Neuronal stem cell (in vitro differentiated cells): Measurements from ENCODE around the gene ERCC6L2.

Experiments used
- DNase-seq: peaks from one replicate; pipeline ENCODE4 v3.0.0-alpha.2; 2013; ENCODE audit warnings: low spot score
- H2AFZ ChIP-seq: one replicate; pipeline ENCODE4 v1.6.1; 2013; ENCODE audit warnings: mild to moderate bottlenecking, low read length, inconsistent platforms
- H2AK5ac ChIP-seq: 2 replicates; pipeline ENCODE4 v1.6.1; 2013; ENCODE audit warnings: low read depth, mild to moderate bottlenecking, inconsistent platforms, low read length, moderate library complexity, mixed read lengths
- H2BK120ac ChIP-seq: 2 replicates; pipeline ENCODE4 v1.6.1; 2013; ENCODE audit warnings: low read depth, mild to moderate bottlenecking, inconsistent platforms, low read length, moderate library complexity, mixed read lengths
- H2BK12ac ChIP-seq: one replicate; pipeline ENCODE4 v1.6.1; 2013; ENCODE audit warnings: low read length, inconsistent platforms
- H2BK15ac ChIP-seq: 2 replicates; pipeline ENCODE4 v1.6.1; 2013; ENCODE audit warnings: mild to moderate bottlenecking, low read length, inconsistent platforms, mixed read lengths
- H2BK5ac ChIP-seq: one replicate; pipeline ENCODE4 v1.6.1; 2013; ENCODE audit warnings: inconsistent platforms, mild to moderate bottlenecking, low read length, moderate library complexity
- H3K14ac ChIP-seq: one replicate; pipeline ENCODE4 v1.6.1; 2013; ENCODE audit warnings: low read length, inconsistent platforms
- H3K18ac ChIP-seq: 2 replicates; pipeline ENCODE4 v1.6.1; 2013; ENCODE audit warnings: low read length, inconsistent platforms
- H3K23ac ChIP-seq: 2 replicates; pipeline ENCODE4 v1.6.1; 2013; ENCODE audit warnings: low read depth, mild to moderate bottlenecking, mixed read lengths, low read length, inconsistent platforms; ENCODE audit not compliant: poor library complexity
- H3K27ac ChIP-seq: replicated peaks from 3 replicates; pipeline ENCODE4 v1.5.1; 2013; ENCODE audit warnings: low read length, inconsistent platforms
- H3K27me3 ChIP-seq, 3 experiments: 2 replicates each; pipeline ENCODE4 v1.6.1; 2013; ENCODE audit warnings: low read length in 3 of 3, mild to moderate bottlenecking in 2 of 3, inconsistent platforms in 1 of 3, low read depth in 1 of 3, mixed read lengths in 1 of 3, moderate library complexity in 1 of 3; ENCODE audit not compliant: control insufficient read depth in 3 of 3, insufficient read depth in 3 of 3
- H3K36me3 ChIP-seq, 2 donors: replicated peaks in 1 of 2; 2 replicates each; pipeline ENCODE4 v1.6.1; 2013; ENCODE audit warnings: low read length in 2 of 2; ENCODE audit not compliant: control insufficient read depth in 2 of 2, insufficient read depth in 2 of 2
- H3K4ac ChIP-seq: 2 replicates; pipeline ENCODE4 v1.6.1; 2013; ENCODE audit warnings: inconsistent platforms, mild to moderate bottlenecking, low read length, moderate library complexity
- H3K4me1 ChIP-seq, 2 donors: 1 replicate in 1 of 2; 2 replicates in 1 of 2; pipeline ENCODE4 v1.6.1; 2013; ENCODE audit warnings: low read length in 2 of 2, low read depth in 1 of 2; ENCODE audit not compliant: control insufficient read depth in 2 of 2, insufficient read depth in 1 of 2
- H3K4me2 ChIP-seq: one replicate; pipeline ENCODE4 v1.6.1; 2013; ENCODE audit warnings: mild to moderate bottlenecking, low read length, inconsistent platforms; ENCODE audit not compliant: insufficient read depth, poor library complexity, severe bottlenecking
- H3K4me3 ChIP-seq, 2 donors: 2 replicates each; pipeline ENCODE4 v1.5.1; 2013; ENCODE audit warnings: low read length in 2 of 2, mild to moderate bottlenecking in 2 of 2, inconsistent platforms in 1 of 2, moderate library complexity in 1 of 2
- H3K79me1 ChIP-seq: one replicate; pipeline ENCODE4 v1.6.1; 2013; ENCODE audit warnings: low read depth, mild to moderate bottlenecking, inconsistent platforms, low read length, moderate library complexity
- H3K9ac ChIP-seq: one replicate; pipeline ENCODE4 v1.6.1; 2013; ENCODE audit warnings: mild to moderate bottlenecking, low read depth, low read length, inconsistent platforms; ENCODE audit not compliant: poor library complexity
- H3K9me3 ChIP-seq, 2 donors: replicated peaks in 1 of 2; 2 replicates each; pipeline versions ENCODE3 to v1.6.1; 2013; ENCODE audit warnings: low read length in 2 of 2, mild to moderate bottlenecking in 2 of 2, inconsistent platforms in 1 of 2, low read depth in 1 of 2, mixed read lengths in 1 of 2, moderate library complexity in 1 of 2; ENCODE audit not compliant: control insufficient read depth in 2 of 2, insufficient read depth in 1 of 2
- H4K8ac ChIP-seq: one replicate; pipeline ENCODE4 v1.6.1; 2013; ENCODE audit warnings: low read depth, mild to moderate bottlenecking, inconsistent platforms, low read length, moderate library complexity
- H4K91ac ChIP-seq: one replicate; pipeline ENCODE4 v1.6.1; 2013; ENCODE audit warnings: low read length, low read depth, mild to moderate bottlenecking, inconsistent platforms; ENCODE audit not compliant: poor library complexity
- WGBS, 2 donors: extraction: QIAGEN DNeasy Blood & Tissue Kit; methylation state at CpG; one replicate each; pipeline ENCODE4 v1.1.7; 2013; ENCODE audit warnings: missing lambda C conversion rate in 2 of 2, mixed read lengths in 1 of 2; ENCODE audit not compliant: insufficient read length in 2 of 2, insufficient replicate concordance in 1 of 2; ENCODE audit errors: extremely low coverage in 2 of 2; 5-methylcytosine and 5-hydroxymethylcytosine counted together

Gene ERCC6L2

GRCh38 chr9:96008502-96009222, 133.2 kb downstream of the ERCC6L2 start:
- no peak for DNase-seq

DNA sequence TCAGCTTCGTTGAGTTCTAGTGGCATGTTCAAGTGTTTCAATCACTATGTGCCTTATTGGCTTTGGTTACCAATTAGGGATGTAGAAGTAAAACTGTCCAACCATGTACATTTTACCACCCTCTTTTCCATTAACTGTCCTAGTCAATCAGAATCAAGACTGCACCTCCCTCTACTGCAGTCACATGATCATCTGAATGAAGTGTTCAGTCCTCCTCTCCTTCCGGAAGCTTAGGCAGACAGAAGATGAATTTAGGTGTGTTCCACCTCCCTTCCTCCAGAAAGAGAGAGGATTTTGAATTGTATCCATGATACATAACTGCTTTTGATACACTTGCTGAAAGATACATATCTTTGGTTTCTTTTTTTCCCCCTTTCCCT, 133.7 kb downstream of the ERCC6L2 start:
- H3K4me1 ChIP-seq: no peaks in the 10 kb centered on the region
- no peak overlapping the region for H3K14ac ChIP-seq
- H2AK5ac ChIP-seq: no peak overlapping the region
- H2AFZ ChIP-seq: no peak overlapping the region
- no peak overlapping the region for H4K8ac ChIP-seq
- H3K27me3 ChIP-seq: no peaks in the 10 kb centered on the region
- H3K9me3 ChIP-seq: peaks cover 2 to 4% of the 10 kb centered on the region in 2 donors
- H3K79me1 ChIP-seq: no peaks in the 10 kb centered on the region
- H3K27ac ChIP-seq: no peak overlapping the region
- no peak overlapping the region for H3K9ac ChIP-seq
- no peak overlapping the region for H2BK5ac ChIP-seq
- H3K18ac ChIP-seq: no peak overlapping the region
- no peak overlapping the region for H3K4me2 ChIP-seq
- no peak overlapping the region for H2BK15ac ChIP-seq
- WGBS, 2 donors: no CpG with 5 or more reads among the region's 2 CpGs
- no peak overlapping the region for H3K4ac ChIP-seq
- H4K91ac ChIP-seq: no peak overlapping the region
- H2BK120ac ChIP-seq: no peak overlapping the region
- H2BK12ac ChIP-seq: no peak overlapping the region
- DNase-seq: no peak
- no peak overlapping the region for H3K23ac ChIP-seq
- H3K4me3 ChIP-seq: no peak overlapping the region
- peaks cover 16 to 96% of the 10 kb centered on the region in 2 donors for H3K36me3 ChIP-seq

More at GRCh38 chr9:96008502-96009222, 133.2 kb downstream of the ERCC6L2 start:
- H4K8ac ChIP-seq: no peak overlapping the region
- H3K27me3 ChIP-seq: no peaks in the 10 kb centered on the region
- H2BK5ac ChIP-seq: no peak overlapping the region
- no peak overlapping the region for H3K27ac ChIP-seq
- H2BK15ac ChIP-seq: no peak overlapping the region
- H3K14ac ChIP-seq: no peak overlapping the region
- no peak overlapping the region for H3K4me3 ChIP-seq
- H3K18ac ChIP-seq: no peak overlapping the region
- H3K79me1 ChIP-seq: no peaks in the 10 kb centered on the region
- no CpG with 5 or more reads among the region's 12 CpGs for WGBS, 2 donors
- H3K4me2 ChIP-seq: no peak overlapping the region
- peaks cover 2 to 4% of the 10 kb centered on the region in 2 donors for H3K9me3 ChIP-seq
- H3K36me3 ChIP-seq: peaks cover 14 to 96% of the 10 kb centered on the region in 2 donors
- H3K23ac ChIP-seq: no peak overlapping the region
- H3K4me1 ChIP-seq: no peaks in the 10 kb centered on the region
- H4K91ac ChIP-seq: no peak overlapping the region
- no peak overlapping the region for H3K9ac ChIP-seq
- H3K4ac ChIP-seq: no peak overlapping the region
- H2AFZ ChIP-seq: no peak overlapping the region
- no peak overlapping the region for H2BK12ac ChIP-seq
- no peak overlapping the region for H2AK5ac ChIP-seq
- no peak overlapping the region for H2BK120ac ChIP-seq

GRCh38 chr9:96009690-96010472, 134.4 kb downstream of the ERCC6L2 start:
- Histone ChIP-seq H2AFZ (no peak overlapping the region), H3K9ac (no peak overlapping the region), H2BK12ac (no peak overlapping the region), H3K4me1 (no peaks in the 10 kb centered on the region), H3K4me2 (no peak overlapping the region), H3K23ac (no peak overlapping the region), H3K4ac (no peak overlapping the region), H3K9me3 (peaks cover 2 to 4% of the 10 kb centered on the region in 2 donors), H3K4me3 (no peak overlapping the region), H2AK5ac (no peak overlapping the region), H2BK5ac (no peak overlapping the region), H3K18ac (no peak overlapping the region), H3K36me3 (peaks cover 16 to 96% of the 10 kb centered on the region in 2 donors), H4K91ac (no peak overlapping the region), H3K14ac (no peak overlapping the region), H3K27ac (no peak overlapping the region), H3K27me3 (no peaks in the 10 kb centered on the region), H2BK15ac (no peak overlapping the region), H2BK120ac (no peak overlapping the region), H3K79me1 (no peaks in the 10 kb centered on the region), H4K8ac (no peak overlapping the region)
- no peak for DNase-seq
- no CpG with 5 or more reads among the region's 4 CpGs for WGBS, 2 donors

DNA sequence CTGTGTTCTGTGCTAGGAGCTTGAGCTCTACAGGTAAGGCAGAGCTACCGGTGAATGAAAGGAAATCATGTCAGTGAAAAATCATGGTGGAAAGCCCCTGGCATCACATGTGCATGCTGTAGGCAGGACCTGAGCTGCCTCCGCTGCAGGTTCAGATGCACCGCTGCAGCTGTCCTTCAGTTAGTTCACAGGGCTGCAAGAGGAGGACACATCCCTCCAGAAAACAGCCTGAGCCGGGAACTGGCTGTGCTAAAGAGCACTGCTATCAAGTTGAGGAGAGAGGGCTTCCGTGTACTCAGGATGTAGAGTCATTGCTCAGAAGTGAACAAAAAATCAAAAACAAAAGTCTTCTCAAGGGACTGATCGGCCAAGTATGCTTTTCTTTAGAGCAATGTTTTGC, 138.6 kb downstream of the ERCC6L2 start:
- Histone ChIP-seq H3K4me3 (no peak overlapping the region), H3K23ac (no peak overlapping the region), H3K14ac (no peak overlapping the region), H3K9ac (no peak overlapping the region), H2BK120ac (no peak overlapping the region), H3K79me1 (no peaks in the 10 kb centered on the region), H2AFZ (no peak overlapping the region), H3K27ac (no peak overlapping the region), H2BK5ac (no peak overlapping the region), H3K36me3 (peaks cover 7 to 76% of the 10 kb centered on the region in 2 donors), H4K8ac (no peak overlapping the region), H2BK12ac (no peak overlapping the region), H3K4ac (no peak overlapping the region), H3K4me2 (no peak overlapping the region), H4K91ac (no peak overlapping the region), H3K18ac (no peak overlapping the region), H2AK5ac (no peak overlapping the region), H3K4me1 (no peaks in the 10 kb centered on the region), H3K9me3 (peaks cover 0 to 4% of the 10 kb centered on the region in 2 donors), H3K27me3 (no peaks in the 10 kb centered on the region), H2BK15ac (no peak overlapping the region)
- no peak for DNase-seq
- no CpG with 5 or more reads among the region's 6 CpGs for WGBS, 2 donors
